Calu3 (cell line): ENCODE data around the gene SUFU. TPM values are rescaled to one million over a fixed set of nuclear protein-coding genes. Genes with fewer than 3 reads are reported as not detected.
A peak's percentile ranks its signal among the peaks of the same experiment; 100 is the strongest.

Experiments used
- BruUV-seq: library from RNA; stranded (reverse); fragments of 400-500 nt; replicated peaks from 2 replicates; lab custom pipeline; 2021; lab: Mats Ljungman, UMichigan
- CTCF ChIA-PET: fragments of 300-600 bp; sonication (Branson Sonifier 250); formaldehyde crosslinking; loops from one replicate; lab custom pipeline; 2022; ENCODE audit warnings: antibody characterized with exemption; lab: Charles Lee
- DNase-seq: peaks from one replicate; pipeline ENCODE4 v3.0.0; 2022
- H3K27ac Mint-ChIP-seq: one replicate; pipeline ENCODE4 v1.8.0; 2022; ENCODE audit warnings: mixed read lengths; ENCODE audit not compliant: unreplicated experiment
- H3K27me3 Mint-ChIP-seq: one replicate; pipeline ENCODE4 v1.8.0; 2022; ENCODE audit warnings: mixed read lengths; ENCODE audit not compliant: unreplicated experiment
- H3K36me3 Mint-ChIP-seq: one replicate; pipeline ENCODE4 v1.8.0; 2022; ENCODE audit warnings: mild to moderate bottlenecking, moderate library complexity, mixed read lengths; ENCODE audit not compliant: insufficient read depth, unreplicated experiment
- H3K4me1 Mint-ChIP-seq: one replicate; pipeline ENCODE4 v1.8.0; 2022; ENCODE audit warnings: mild to moderate bottlenecking, low read depth, mixed read lengths; ENCODE audit not compliant: unreplicated experiment
- H3K4me3 Mint-ChIP-seq: one replicate; pipeline ENCODE4 v1.8.0; 2022; ENCODE audit warnings: mild to moderate bottlenecking, low read depth, moderate library complexity, mixed read lengths; ENCODE audit not compliant: unreplicated experiment
- H3K9me3 Mint-ChIP-seq: one replicate; pipeline ENCODE4 v1.8.0; 2022; ENCODE audit warnings: low read depth, mixed read lengths; ENCODE audit not compliant: unreplicated experiment
- CTCF ChIP-seq: fragments of 200-600 bp; IDR thresholded peaks from one replicate; pipeline ENCODE4 v1.8.0; 2022; ENCODE audit warnings: antibody characterized with exemption; ENCODE audit not compliant: unreplicated experiment
- intact Hi-C: fragments of 100-400 bp; cut with micrococcal nuclease; formaldehyde crosslinking; loops from one replicate; pipeline ENCODE4 v1.10.0; 2022; ENCODE audit not compliant: unreplicated experiment
- total RNA-seq: library from RNA; stranded (reverse); gene quantifications from 2 replicates; pipeline ENCODE4 v1.2.3, GENCODE V29; 2022

The SUFU gene
- total RNA-seq, 1 experiment from 2014 or later: 7.0 TPM

GRCh38 chr10:102602272-102603045 lies 98.7 kb downstream of the SUFU start:
- TF ChIP-seq CTCF: no peak
- DNase-seq: no peak
- Mint-ChIP-seq H3K4me3 (no peak overlapping the region), H3K27ac (no peak overlapping the region), H3K9me3 (no peaks in the 10 kb centered on the region), H3K4me1 (peaks cover 26% of the 10 kb centered on the region), H3K36me3 (no peaks in the 10 kb centered on the region), H3K27me3 (no peaks in the 10 kb centered on the region)
- CTCF ChIA-PET: interaction anchor here (0.5 kb wide), 1 partner anchor 1219 kb away, joined by 7 read pairs; no protein-coding TSS in a partner anchor
- intact Hi-C loops: no loop called here
- BruUV-seq: no TSS peak

GRCh38 chr10:102603946-102604345 lies 100.2 kb downstream of the SUFU start:
- TF ChIP-seq CTCF: no peak
- no peak for DNase-seq
- H3K27ac Mint-ChIP-seq: peak overlapping the region; percentile 48
- CTCF ChIA-PET: interaction anchor here (1.0 kb wide), 1 partner anchor 43 kb away, joined by 3 read pairs; no protein-coding TSS in a partner anchor
- peaks cover 26% of the 10 kb centered on the region for H3K4me1 Mint-ChIP-seq
- H3K4me3 Mint-ChIP-seq: no peak overlapping the region
- no TSS peak for BruUV-seq
- H3K9me3 Mint-ChIP-seq: no peaks in the 10 kb centered on the region
- H3K27me3 Mint-ChIP-seq: no peaks in the 10 kb centered on the region
- intact Hi-C loops: loop anchor here (2.0 kb wide), 1 partner anchor 39 kb away; no protein-coding TSS in a partner anchor
- H3K36me3 Mint-ChIP-seq: no peaks in the 10 kb centered on the region

DNA sequence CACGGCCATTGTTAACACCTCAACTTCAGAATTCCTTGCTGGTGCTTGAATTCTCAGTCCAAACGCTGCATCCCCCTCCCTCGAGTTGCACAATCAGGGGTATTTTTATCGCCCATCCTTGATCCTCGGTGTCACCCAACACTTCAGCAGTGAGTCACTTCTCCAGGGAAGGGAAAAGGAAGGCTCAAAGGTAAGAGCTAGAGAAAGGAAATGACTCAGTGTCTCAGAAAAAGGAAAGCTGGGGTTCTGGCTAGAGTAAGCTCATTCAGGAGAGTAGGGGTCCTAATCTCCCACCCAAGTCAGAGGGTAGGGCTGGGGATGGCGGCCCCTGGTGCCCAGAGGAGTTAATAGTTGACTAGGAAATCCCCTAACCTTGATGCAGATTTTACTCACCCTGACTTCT lies 100.7 kb downstream of the SUFU start:
- Mint-ChIP-seq H3K4me1 (peaks cover 26% of the 10 kb centered on the region), H3K36me3 (no peaks in the 10 kb centered on the region), H3K27me3 (no peaks in the 10 kb centered on the region), H3K4me3 (no peak overlapping the region), H3K27ac (peak overlapping the region; percentile 48), H3K9me3 (no peaks in the 10 kb centered on the region)
- no TSS peak for BruUV-seq
- CTCF ChIA-PET: interaction anchor here (0.7 to 1.6 kb wide), 3 partner anchors 21 to 42 kb away, joined by 3 to 9 read pairs (median 4); no protein-coding TSS in a partner anchor
- peak; percentile 27 for DNase-seq
- TF ChIP-seq CTCF: no peak
- intact Hi-C loops: loop anchor here (2.0 kb wide), 1 partner anchor 38 kb away; no protein-coding TSS in a partner anchor

DNA sequence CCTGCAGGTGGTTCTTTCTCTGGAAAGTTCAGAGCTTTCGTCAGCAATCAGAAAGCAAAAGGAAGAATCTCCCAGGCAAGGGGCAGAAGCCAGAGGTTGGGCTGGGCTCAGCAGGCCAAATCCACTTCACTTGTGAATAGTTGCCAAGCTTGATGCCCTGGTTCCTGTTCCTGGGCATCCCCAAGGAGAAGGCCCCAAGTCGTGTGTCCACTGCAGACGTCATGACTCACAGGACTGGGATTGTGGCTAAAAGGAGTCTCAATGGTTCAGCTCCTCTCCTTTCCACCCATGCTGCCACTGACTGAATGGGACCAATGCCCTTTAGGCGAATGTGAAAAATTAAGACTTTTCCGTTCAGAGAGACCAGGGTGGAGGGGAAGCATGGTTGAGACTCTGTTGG lies 101.9 kb downstream of the SUFU start:
- BruUV-seq: no TSS peak
- no peaks in the 10 kb centered on the region for H3K27me3 Mint-ChIP-seq
- no peaks in the 10 kb centered on the region for H3K36me3 Mint-ChIP-seq
- H3K9me3 Mint-ChIP-seq: no peaks in the 10 kb centered on the region
- peaks cover 30% of the 10 kb centered on the region for H3K4me1 Mint-ChIP-seq
- CTCF ChIA-PET: interaction anchor here (1.6 kb wide), 1 partner anchor 22 kb away, joined by 4 read pairs; no protein-coding TSS in a partner anchor
- TF ChIP-seq CTCF: no peak
- H3K4me3 Mint-ChIP-seq: no peak overlapping the region
- intact Hi-C loops: loop anchor here (2.0 kb wide), 1 partner anchor 37 kb away; no protein-coding TSS in a partner anchor
- peak; percentile 12 for DNase-seq
- H3K27ac Mint-ChIP-seq: peak overlapping the region; percentile 22
